ENCODE data around the gene ELF4.

GRCh38 chrX:130039847-130040246 lies 70.5 kb downstream of the ELF4 start:
- TF ChIP-seq CTCF (IDR thresholded peaks at IDR 0.05 in 2 of 3, conservative IDR thresholded peaks at IDR 0.05 in 1 of 3; ENCODE audit: control insufficient read depth in 2 of 3, extremely low read depth in 1 of 3, insufficient read depth in 1 of 3, low read depth in 3 of 3, low read length in 3 of 3) (no peak), RUNX3 (IDR thresholded peaks at IDR 0.05; ENCODE audit: low read length) (no peak), CHD4 (IDR thresholded peaks at IDR 0.05) (no peak), KDM1A (IDR thresholded peaks at IDR 0.05; ENCODE audit: borderline replicate concordance) (no peak), CHD2 (IDR thresholded peaks at IDR 0.05; ENCODE audit: borderline replicate concordance, low read depth, low read length) (no peak), EZH2 (IDR thresholded peaks at IDR 0.05; ENCODE audit: borderline replicate concordance, control insufficient read depth, low read depth, low read length) (no peak), USF2 (IDR thresholded peaks at IDR 0.05; ENCODE audit: borderline replicate concordance, low read depth, low read length) (no peak), POLR2A (IDR thresholded peaks at IDR 0.05; ENCODE audit: low read depth, low read length) (no peak), NR2C2 (IDR thresholded peaks at IDR 0.05; ENCODE audit: borderline replicate concordance, control insufficient read depth, insufficient read length, low read depth) (no peak), RAD21 (IDR thresholded peaks at IDR 0.05; ENCODE audit: insufficient read depth, low read depth, low read length) (no peak)

Measured in GM12878 (cell line).